H1 (cell line): ENCODE data around the gene TCIRG1. TPM values are rescaled to one million over a fixed set of nuclear protein-coding genes. Genes with fewer than 3 reads are reported as not detected.

Source experiments
- CTCF ChIA-PET: fragments of 300-600 bp; sonication (Branson Sonifier 250); formaldehyde crosslinking; loops from one replicate; lab custom pipeline; 2021; ENCODE audit not compliant: partially characterized antibody; lab: Charles Lee
- POLR2A ChIA-PET: fragments of 300-600 bp; sonication (Branson Sonifier 250); formaldehyde crosslinking; loops from one replicate; lab custom pipeline; 2021; ENCODE audit warnings: inconsistent platforms; ENCODE audit not compliant: partially characterized antibody; lab: Charles Lee
- DNase-seq, 2 experiments: peaks; one replicate each; pipeline versions ENCODE4 v3.0.0 to v3.0.0-alpha.2; 2010 to 2022; ENCODE audit warnings: low spot score in 2 of 2, low read depth in 1 of 2, mixed read lengths in 1 of 2
- FAIRE-seq: peaks from 2 replicates; lab custom pipeline; 2011; peaks lifted over from hg19 to GRCh38; lab: Jason Lieb, UNC
- H2AFZ ChIP-seq: 2 replicates; pipeline ENCODE4 v1.8.1; 2012; ENCODE audit warnings: low read length, inconsistent platforms
- H2AK5ac ChIP-seq: 2 replicates; pipeline ENCODE4 v1.6.1; 2013; ENCODE audit warnings: low read depth, low read length
- H2BK120ac ChIP-seq: replicated peaks from 2 replicates; pipeline ENCODE3; 2013; ENCODE audit warnings: low read depth, low read length, inconsistent platforms
- H2BK12ac ChIP-seq: 2 replicates; pipeline ENCODE4 v1.6.1; 2013; ENCODE audit warnings: low read depth, low read length
- H2BK15ac ChIP-seq: 2 replicates; pipeline ENCODE4 v1.6.1; 2013; ENCODE audit warnings: low read length
- H2BK20ac ChIP-seq: 2 replicates; pipeline ENCODE4 v1.6.1; 2013; ENCODE audit warnings: low read length
- H2BK5ac ChIP-seq: 2 replicates; pipeline ENCODE4 v1.6.1; 2013; ENCODE audit warnings: low read depth, low read length
- H3K14ac ChIP-seq: 2 replicates; pipeline ENCODE4 v1.6.1; 2013; ENCODE audit warnings: inconsistent platforms; ENCODE audit not compliant: insufficient read length
- H3K18ac ChIP-seq: 2 replicates; pipeline ENCODE4 v1.6.1; 2013; ENCODE audit warnings: low read length; ENCODE audit errors: extremely low read depth
- H3K23ac ChIP-seq: 2 replicates; pipeline ENCODE4 v1.6.1; 2013; ENCODE audit warnings: inconsistent platforms; ENCODE audit not compliant: insufficient read length
- H3K23me2 ChIP-seq: 2 replicates; pipeline ENCODE4 v1.6.1; 2013; ENCODE audit warnings: low read depth, low read length
- H3K27ac ChIP-seq: 2 replicates; pipeline ENCODE4 v1.6.1; 2011; ENCODE audit warnings: low read depth, low read length, inconsistent platforms
- H3K27me3 ChIP-seq, 4 experiments: replicated peaks in 1 of 4; 1 replicate in 1 of 4; 2 replicates in 3 of 4; pipeline versions ENCODE4 v1.6.1 to v1.8.1; 2011 to 2013; ENCODE audit warnings: low read length in 3 of 4, mild to moderate bottlenecking in 3 of 4, inconsistent platforms in 2 of 4, mixed read lengths in 2 of 4, moderate library complexity in 1 of 4; ENCODE audit not compliant: control insufficient read depth in 3 of 4, insufficient read depth in 3 of 4; ENCODE audit errors: extremely low read depth in 1 of 4
- H3K36me3 ChIP-seq, 4 experiments: 2 replicates each; pipeline versions ENCODE4 v1.6.1 to v1.8.1; 2011 to 2013; ENCODE audit warnings: mild to moderate bottlenecking in 4 of 4, low read length in 3 of 4, moderate library complexity in 2 of 4, control low read depth in 1 of 4, inconsistent platforms in 1 of 4; ENCODE audit not compliant: insufficient read depth in 4 of 4, control insufficient read depth in 2 of 4
- H3K4ac ChIP-seq: replicated peaks from 2 replicates; pipeline ENCODE3; 2013; ENCODE audit warnings: low read length, low read depth, mixed read lengths, inconsistent platforms; ENCODE audit not compliant: insufficient read length
- H3K4me1 ChIP-seq, 4 experiments: replicated peaks in 1 of 4; 1 replicate in 1 of 4; 2 replicates in 3 of 4; pipeline versions ENCODE4 v1.6.1 to v1.8.1; 2011 to 2013; ENCODE audit warnings: low read length in 3 of 4, inconsistent platforms in 2 of 4, mixed read lengths in 1 of 4; ENCODE audit not compliant: insufficient read depth in 4 of 4, control insufficient read depth in 3 of 4
- H3K4me2 ChIP-seq, 2 experiments: 2 replicates each; pipeline versions ENCODE4 v1.6.1 to v1.8.1; 2011 to 2013; ENCODE audit warnings: low read depth in 2 of 2, low read length in 2 of 2, control low read depth in 1 of 2, inconsistent platforms in 1 of 2, mild to moderate bottlenecking in 1 of 2; ENCODE audit not compliant: insufficient read depth in 1 of 2
- H3K4me3 ChIP-seq, 4 experiments: fragments of 200-600, 300-600 bp in 1 of 4; sonication (generic), shearing (Covaris generic), sonication (Bioruptor Twin) in 1 of 4; 2 replicates each; pipeline versions ENCODE4 v1.5.1 to v1.8.1; 2011 to 2016; ENCODE audit warnings: low read length in 4 of 4, low read depth in 3 of 4, control low read depth in 2 of 4, inconsistent platforms in 2 of 4, mild to moderate bottlenecking in 2 of 4, mixed read lengths in 1 of 4, moderate library complexity in 1 of 4; ENCODE audit not compliant: insufficient read depth in 2 of 4; ENCODE audit errors: extremely low read depth in 1 of 4
- H3K56ac ChIP-seq: replicated peaks from 2 replicates; pipeline ENCODE3; 2013; ENCODE audit warnings: low read depth, mild to moderate bottlenecking, mixed read lengths, low read length, inconsistent platforms; ENCODE audit not compliant: insufficient read length
- H3K79me1 ChIP-seq: 2 replicates; pipeline ENCODE4 v1.6.1; 2013; ENCODE audit warnings: low read depth, low read length, control low read depth
- H3K79me2 ChIP-seq, 2 experiments: 2 replicates each; pipeline versions ENCODE4 v1.6.1 to v1.8.1; 2012 to 2013; ENCODE audit warnings: low read length in 2 of 2, mild to moderate bottlenecking in 2 of 2, inconsistent platforms in 1 of 2; ENCODE audit not compliant: insufficient read depth in 2 of 2, control insufficient read depth in 1 of 2
- H3K9ac ChIP-seq, 4 experiments: replicated peaks in 1 of 4; 1 replicate in 1 of 4; 2 replicates in 3 of 4; pipeline versions ENCODE4 v1.6.1 to v1.8.1; 2011 to 2013; ENCODE audit warnings: low read depth in 3 of 4, low read length in 3 of 4, control low read depth in 2 of 4, mild to moderate bottlenecking in 2 of 4, moderate library complexity in 2 of 4, inconsistent platforms in 1 of 4; ENCODE audit errors: extremely low read depth in 1 of 4
- H3K9me3 ChIP-seq, 2 experiments: 2 replicates each; pipeline versions ENCODE4 v1.6.1 to v1.8.1; 2012 to 2013; ENCODE audit warnings: mild to moderate bottlenecking in 2 of 2, moderate library complexity in 2 of 2, control low read depth in 1 of 2, inconsistent platforms in 1 of 2, low read depth in 1 of 2, low read length in 1 of 2, mixed read lengths in 1 of 2; ENCODE audit not compliant: insufficient read depth in 2 of 2
- H4K20me1 ChIP-seq, 2 experiments: replicated peaks in 1 of 2; 2 replicates each; pipeline versions ENCODE3 to v1.8.1; 2011 to 2013; ENCODE audit warnings: inconsistent platforms in 2 of 2, low read length in 2 of 2, mild to moderate bottlenecking in 1 of 2; ENCODE audit not compliant: insufficient read depth in 2 of 2, control insufficient read depth in 1 of 2
- H4K5ac ChIP-seq: 2 replicates; pipeline ENCODE4 v1.6.1; 2013; ENCODE audit warnings: low read length, low read depth, mixed read lengths, inconsistent platforms; ENCODE audit not compliant: insufficient read length
- H4K8ac ChIP-seq: 2 replicates; pipeline ENCODE4 v1.8.0; 2013; ENCODE audit warnings: mild to moderate bottlenecking, moderate library complexity, low read length, inconsistent platforms; ENCODE audit not compliant: insufficient read depth; ENCODE audit errors: extremely low read depth
- H4K91ac ChIP-seq: replicated peaks from 2 replicates; pipeline ENCODE3; 2013; ENCODE audit warnings: low read length, mixed read lengths, inconsistent platforms; ENCODE audit not compliant: insufficient read length
- KDM1A ChIP-seq: fragments of 200-600, 300-600 bp; sonication (generic); IDR thresholded peaks from 2 replicates; pipeline ENCODE4 v1.7.1; 2016; ENCODE audit warnings: mild to moderate bottlenecking, low read length, borderline replicate concordance
- USF2 ChIP-seq: IDR thresholded peaks from 2 replicates; pipeline ENCODE4 v1.6.1; 2011; ENCODE audit warnings: low read length, improper control_type of control experiment
- WGBS, 2 experiments: shearing (Covaris generic) in 1 of 2; methylation state at CpG; one replicate each; pipeline versions ENCODE4 v1.1.6 to v1.1.7; 2013 to 2015; ENCODE audit warnings: low lambda C conversion rate in 2 of 2, mixed read lengths in 2 of 2, inconsistent platforms in 1 of 2, low coverage in 1 of 2, missing lambda C conversion rate in 1 of 2; ENCODE audit not compliant: insufficient replicate concordance in 2 of 2, insufficient coverage in 1 of 2, insufficient read length in 1 of 2; ENCODE audit errors: extremely low coverage in 1 of 2, missing lambda C conversion rate in 1 of 2; 5-methylcytosine and 5-hydroxymethylcytosine counted together
- polyA plus RNA-seq, 7 experiments: library from polyadenylated mRNA; depleted of rRNA in 3 of 7; stranded (reverse) in 5 of 7; unstranded in 2 of 7; fragments of >200 nt in 5 of 7; fragments of 200-250 nt in 2 of 7; gene quantifications; 1 replicate in 5 of 7; 2 replicates in 1 of 7; 4 replicates in 1 of 7; pipeline versions ENCODE4 v1.2.1 to v1.2.3, GENCODE V29; 2011 to 2013; ENCODE audit warnings: missing spikeins in 2 of 7, mixed read lengths in 2 of 7
- total RNA-seq: library from RNA; stranded (reverse); fragmentation: NEBNext Ultra II Directional; extraction: Animal tissue kit (Norgen Biotek cat#: 25700); gene quantifications from 2 replicates; pipeline ENCODE4 v1.2.1, GENCODE V29; 2021

Gene TCIRG1
- total and polyA plus RNA-seq, 2 of the 8 experiments (the other 6 are each of a cell fraction or from before 2014, with no cell fraction given): 25.3 to 39.6 TPM

GRCh38 chr11:68007498-68008380 is 31.1 kb upstream of the TCIRG1 start:
- Histone ChIP-seq H3K36me3 (no peaks in the 10 kb centered on the region), H3K23me2 (peaks cover 12% of the 10 kb centered on the region), H3K4me3 (no peak overlapping the region), H2AFZ (no peak overlapping the region), H3K27me3 (peaks cover 0 to 2% (median under 1%) of the 10 kb centered on the region in 4 experiments; a peak in 2 of 7 replicates), H3K23ac (no peak overlapping the region), H2BK12ac (no peak overlapping the region), H2AK5ac (no peak overlapping the region), H3K14ac (no peak overlapping the region), H3K9me3 (no peaks in the 10 kb centered on the region), H3K4me2 (no peak overlapping the region), H3K79me1 (no peaks in the 10 kb centered on the region), H4K8ac (no peak overlapping the region; the same call in 1 of the 2 replicates), H3K79me2 (no peaks in the 10 kb centered on the region), H3K4ac (no peak overlapping the region), H4K20me1 (peaks cover 0 to 2% of the 10 kb centered on the region in 2 experiments), H3K56ac (no peak overlapping the region), H2BK5ac (no peak overlapping the region), H3K9ac (no peak overlapping the region), H4K5ac (no peak overlapping the region), H3K4me1 (peaks cover 0 to 26% (median 16%) of the 10 kb centered on the region in 4 experiments; a peak in 6 of 7 replicates), H2BK120ac (no peak overlapping the region), H2BK15ac (no peak overlapping the region), H3K27ac (no peak overlapping the region), H3K18ac (no peak overlapping the region), H4K91ac (no peak overlapping the region), H2BK20ac (no peak overlapping the region)
- ChIA-PET POLR2A (interaction anchor here (0.7 to 3.3 kb wide), 4 partner anchors 13 to 31 kb away, joined by 3 to 17 read pairs (median 4); partner anchors contain the start of gene TCIRG1), CTCF (interaction anchor here (0.8 to 4.6 kb wide), 8 partner anchors 10 to 202 kb away, joined by 3 to 40 read pairs (median 3); partner anchors contain the start of gene TCIRG1)
- 87% methylated on average over 15 of the region's 16 CpGs; no CpG with 5 or more reads in 1 of the 2 experiments for WGBS, 2 experiments
- FAIRE-seq (no peak), DNase-seq (no peak)
- TF ChIP-seq KDM1A (peak; percentile 70; the same call in 1 of the 2 replicates), USF2 (no peak)
